RWPE2 (cell line): ENCODE measurements around the gene SPATA2.
A peak's percentile ranks its signal among the peaks of the same experiment; 100 is the strongest.

Experiments used
- ATAC-seq: fragments of 200-7000 bp; cut with Tn5 transposase; 3 replicates; pipeline ENCODE4 v1.9.1; 2021; ENCODE audit warnings: low read depth
- DNase-seq: peaks from one replicate; pipeline ENCODE4 v3.0.0-alpha.2; 2020; ENCODE audit warnings: low spot score
- H3K27ac ChIP-seq: fragments of 450-650 bp; 2 replicates; pipeline ENCODE4 v1.5.1; 2017; ENCODE audit warnings: mild to moderate bottlenecking; ENCODE audit not compliant: poor library complexity, severe bottlenecking
- H3K27me3 ChIP-seq: fragments of 250-450 bp; sonication (Bioruptor Pico); 2 replicates; pipeline ENCODE4 v1.5.1; 2021; ENCODE audit warnings: mild to moderate bottlenecking, moderate library complexity; ENCODE audit not compliant: insufficient read depth, poor library complexity, severe bottlenecking
- H3K36me3 ChIP-seq: fragments of 250-450 bp; sonication (Bioruptor Pico); 2 replicates; pipeline ENCODE4 v1.5.1; 2020; ENCODE audit warnings: low read depth, mild to moderate bottlenecking, moderate library complexity
- H3K4me1 ChIP-seq: fragments of 250-450 bp; sonication (Bioruptor Pico); 2 replicates; pipeline ENCODE4 v1.5.1; 2021; ENCODE audit warnings: mild to moderate bottlenecking, moderate library complexity; ENCODE audit not compliant: insufficient read depth, poor library complexity, severe bottlenecking
- H3K4me3 ChIP-seq: fragments of 250-450 bp; sonication (Bioruptor Pico); 2 replicates; pipeline ENCODE4 v1.5.1; 2021; ENCODE audit warnings: mild to moderate bottlenecking, moderate library complexity; ENCODE audit not compliant: severe bottlenecking
- H3K9me3 ChIP-seq: fragments of 250-450 bp; sonication (Bioruptor Pico); 2 replicates; pipeline ENCODE4 v1.5.1; 2021; ENCODE audit warnings: mild to moderate bottlenecking, moderate library complexity; ENCODE audit not compliant: severe bottlenecking
- CTCF ChIP-seq: fragments of 450-650 bp; IDR thresholded peaks from one replicate; pipeline ENCODE4 v1.5.1; 2017; ENCODE audit warnings: mild to moderate bottlenecking, moderate library complexity; ENCODE audit not compliant: poor library complexity, severe bottlenecking

Gene SPATA2

GRCh38 chr20:49919009-49919408 is 3.7 kb upstream of the SPATA2 start:
- TF ChIP-seq CTCF = no peak
- ATAC-seq (no peak), DNase-seq (no peak)
- Histone ChIP-seq H3K27ac (no peak overlapping the region), H3K4me1 (peaks cover 5% of the 10 kb centered on the region), H3K27me3 (no peaks in the 10 kb centered on the region), H3K36me3 (no peaks in the 10 kb centered on the region), H3K4me3 (no peak overlapping the region), H3K9me3 (no peaks in the 10 kb centered on the region)

GRCh38 chr20:49918446-49918845 is 3.1 kb upstream of the SPATA2 start:
- H3K36me3 ChIP-seq = peaks cover 1% of the 10 kb centered on the region; the same call in 1 of the 2 replicates
- H3K27me3 ChIP-seq = no peaks in the 10 kb centered on the region
- no peaks in the 10 kb centered on the region for H3K9me3 ChIP-seq
- H3K27ac ChIP-seq = no peak overlapping the region
- H3K4me3 ChIP-seq = no peak overlapping the region
- no peak for DNase-seq
- TF ChIP-seq CTCF = no peak
- ATAC-seq = no peak
- H3K4me1 ChIP-seq = peaks cover 5% of the 10 kb centered on the region

- H3K4me1 ChIP-seq = peaks cover 5% of the 10 kb centered on the region
- H3K36me3 ChIP-seq = peaks cover 7% of the 10 kb centered on the region; the same call in 1 of the 2 replicates
- H3K27ac ChIP-seq = peak overlapping the region; percentile 89
- no peak for DNase-seq
- ATAC-seq = peak; percentile 40
- no peaks in the 10 kb centered on the region for H3K27me3 ChIP-seq
- peak overlapping the region; percentile 87 for H3K4me3 ChIP-seq
- no peak for TF ChIP-seq CTCF
- no peaks in the 10 kb centered on the region for H3K9me3 ChIP-seq
Observed at GRCh38 chr20:49916146-49917002, 1.0 kb upstream of the SPATA2 start.

- Histone ChIP-seq H3K9me3 (no peaks in the 10 kb centered on the region), H3K27ac (peak overlapping the region; percentile 89), H3K27me3 (no peaks in the 10 kb centered on the region), H3K36me3 (peaks cover 17% of the 10 kb centered on the region), H3K4me1 (peaks cover 5% of the 10 kb centered on the region), H3K4me3 (peak overlapping the region; percentile 87)
- ATAC-seq = peak; percentile 28
- DNase-seq = no peak
- no peak for TF ChIP-seq CTCF
Observed at GRCh38 chr20:49915118-49915379, 280 bp downstream of the SPATA2 start.

- Histone ChIP-seq H3K4me1 (peaks cover 5% of the 10 kb centered on the region), H3K27ac (peak overlapping the region; percentile 89), H3K9me3 (no peaks in the 10 kb centered on the region), H3K36me3 (peaks cover 22% of the 10 kb centered on the region), H3K4me3 (peak overlapping the region; percentile 87), H3K27me3 (no peaks in the 10 kb centered on the region)
- ATAC-seq = peak; percentile 2; the same call in 1 of the 3 replicates
- no peak for TF ChIP-seq CTCF
- DNase-seq = no peak
Observed at GRCh38 chr20:49914310-49915117, 815 bp downstream of the SPATA2 start.
